IMR-90 (cell line): ENCODE measurements around the gene SRSF5.

Source experiments
- CHD1 ChIP-seq: IDR thresholded peaks from 2 replicates; pipeline ENCODE4 v1.6.1; 2012; ENCODE audit warnings: low read depth, low read length, improper control_type of control experiment
- USF2 ChIP-seq: fragments of 150-350 bp; IDR thresholded peaks from 2 replicates; pipeline ENCODE4 v1.6.1; 2017; ENCODE audit warnings: mild to moderate bottlenecking, antibody characterized with exemption, low read length, low read depth

- TF ChIP-seq CHD1 (no peak), USF2 (no peak)
These were observed 30.0 kb downstream of the SRSF5 start, which contains the start of gene SLC10A1 for GRCh38 chr14:69796797-69797500.
